ENCODE data around the gene PTPRQ.

DNA sequence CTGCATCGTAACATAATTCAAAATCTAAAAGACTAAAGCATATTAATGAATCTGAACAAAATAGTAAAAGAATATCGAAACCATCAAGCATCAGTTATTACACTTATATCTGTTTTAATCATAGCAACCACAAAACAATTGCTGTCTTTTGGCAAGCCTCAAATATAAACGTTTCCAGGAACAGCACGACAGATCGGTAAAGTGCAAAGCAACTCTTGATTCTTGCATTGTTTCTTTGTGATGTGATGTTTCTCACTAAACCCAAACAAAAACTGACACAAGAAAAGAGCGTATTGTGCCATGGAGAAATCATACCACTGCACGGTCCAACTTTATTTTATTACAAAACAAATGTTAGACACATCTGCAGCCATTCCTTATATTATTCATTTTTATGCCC lies 254.2 kb downstream of the PTPRQ start:
- TF ChIP-seq, protein P1, sequence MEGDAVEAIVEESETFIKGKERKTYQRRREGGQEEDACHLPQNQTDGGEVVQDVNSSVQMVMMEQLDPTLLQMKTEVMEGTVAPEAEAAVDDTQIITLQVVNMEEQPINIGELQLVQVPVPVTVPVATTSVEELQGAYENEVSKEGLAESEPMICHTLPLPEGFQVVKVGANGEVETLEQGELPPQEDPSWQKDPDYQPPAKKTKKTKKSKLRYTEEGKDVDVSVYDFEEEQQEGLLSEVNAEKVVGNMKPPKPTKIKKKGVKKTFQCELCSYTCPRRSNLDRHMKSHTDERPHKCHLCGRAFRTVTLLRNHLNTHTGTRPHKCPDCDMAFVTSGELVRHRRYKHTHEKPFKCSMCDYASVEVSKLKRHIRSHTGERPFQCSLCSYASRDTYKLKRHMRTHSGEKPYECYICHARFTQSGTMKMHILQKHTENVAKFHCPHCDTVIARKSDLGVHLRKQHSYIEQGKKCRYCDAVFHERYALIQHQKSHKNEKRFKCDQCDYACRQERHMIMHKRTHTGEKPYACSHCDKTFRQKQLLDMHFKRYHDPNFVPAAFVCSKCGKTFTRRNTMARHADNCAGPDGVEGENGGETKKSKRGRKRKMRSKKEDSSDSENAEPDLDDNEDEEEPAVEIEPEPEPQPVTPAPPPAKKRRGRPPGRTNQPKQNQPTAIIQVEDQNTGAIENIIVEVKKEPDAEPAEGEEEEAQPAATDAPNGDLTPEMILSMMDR (IDR thresholded peaks at IDR 0.05): no peak
- TF ChIP-seq, protein P2, sequence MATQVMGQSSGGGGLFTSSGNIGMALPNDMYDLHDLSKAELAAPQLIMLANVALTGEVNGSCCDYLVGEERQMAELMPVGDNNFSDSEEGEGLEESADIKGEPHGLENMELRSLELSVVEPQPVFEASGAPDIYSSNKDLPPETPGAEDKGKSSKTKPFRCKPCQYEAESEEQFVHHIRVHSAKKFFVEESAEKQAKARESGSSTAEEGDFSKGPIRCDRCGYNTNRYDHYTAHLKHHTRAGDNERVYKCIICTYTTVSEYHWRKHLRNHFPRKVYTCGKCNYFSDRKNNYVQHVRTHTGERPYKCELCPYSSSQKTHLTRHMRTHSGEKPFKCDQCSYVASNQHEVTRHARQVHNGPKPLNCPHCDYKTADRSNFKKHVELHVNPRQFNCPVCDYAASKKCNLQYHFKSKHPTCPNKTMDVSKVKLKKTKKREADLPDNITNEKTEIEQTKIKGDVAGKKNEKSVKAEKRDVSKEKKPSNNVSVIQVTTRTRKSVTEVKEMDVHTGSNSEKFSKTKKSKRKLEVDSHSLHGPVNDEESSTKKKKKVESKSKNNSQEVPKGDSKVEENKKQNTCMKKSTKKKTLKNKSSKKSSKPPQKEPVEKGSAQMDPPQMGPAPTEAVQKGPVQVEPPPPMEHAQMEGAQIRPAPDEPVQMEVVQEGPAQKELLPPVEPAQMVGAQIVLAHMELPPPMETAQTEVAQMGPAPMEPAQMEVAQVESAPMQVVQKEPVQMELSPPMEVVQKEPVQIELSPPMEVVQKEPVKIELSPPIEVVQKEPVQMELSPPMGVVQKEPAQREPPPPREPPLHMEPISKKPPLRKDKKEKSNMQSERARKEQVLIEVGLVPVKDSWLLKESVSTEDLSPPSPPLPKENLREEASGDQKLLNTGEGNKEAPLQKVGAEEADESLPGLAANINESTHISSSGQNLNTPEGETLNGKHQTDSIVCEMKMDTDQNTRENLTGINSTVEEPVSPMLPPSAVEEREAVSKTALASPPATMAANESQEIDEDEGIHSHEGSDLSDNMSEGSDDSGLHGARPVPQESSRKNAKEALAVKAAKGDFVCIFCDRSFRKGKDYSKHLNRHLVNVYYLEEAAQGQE (IDR thresholded peaks at IDR 0.05): no peak
- TF ChIP-seq EHF (CRISPR knock-in tag; IDR thresholded peaks at IDR 0.05): no peak
- no peak for TF ChIP-seq POLR2A (IDR thresholded peaks at IDR 0.05; ENCODE audit: low read length)
- TF ChIP-seq CBX2 (IDR thresholded peaks at IDR 0.05; ENCODE audit: borderline replicate concordance, low read depth): no peak
- no peak for TF ChIP-seq RAD21 (conservative IDR thresholded peaks at IDR 0.05 in 1 of 2, IDR thresholded peaks at IDR 0.05 in 1 of 2)
- TF ChIP-seq RFX5 (IDR thresholded peaks at IDR 0.05): no peak
- TF ChIP-seq NFE2L2 (conservative IDR thresholded peaks at IDR 0.05; ENCODE audit: low read length): no peak
